Measurements from ENCODE around the gene ZNF283. TPM values are rescaled to one million over a fixed set of nuclear protein-coding genes. Genes with fewer than 3 reads are reported as not detected.
A peak's percentile ranks its signal among the peaks of the same experiment; 100 is the strongest.

Gene ZNF283
- total and polyA plus RNA-seq, 9 of the 15 experiments (the other 6 are each of a cell fraction or from before 2014, with no cell fraction given), result 6.0 to 19.5 (median 9.8) TPM

GRCh38 chr19:43782311-43782660 is 44.8 kb upstream of the ZNF283 start (continued):
- no peak for TF ChIP-seq PBX2 (CRISPR knock-in tag; IDR thresholded peaks at IDR 0.05; ENCODE audit: low read depth)
- peak; percentile 62 for TF ChIP-seq PBX2 (tag; conservative IDR thresholded peaks at IDR 0.05; ENCODE audit: low read depth)
- no peak for TF ChIP-seq TAF15 (IDR thresholded peaks at IDR 0.05; ENCODE audit: low read depth, low read length)
- TF ChIP-seq VEZF1 (CRISPR knock-in tag; IDR thresholded peaks at IDR 0.05), result peak; percentile 30; the same call in 1 of the 2 replicates
- TF ChIP-seq EGR1 (conservative IDR thresholded peaks at IDR 0.05), result peak; percentile 78
- TF ChIP-seq NKRF (IDR thresholded peaks at IDR 0.05; ENCODE audit: borderline replicate concordance), result no peak

All from K562 (cell line).